Kidney (tissue), 14 donors: Measurements from ENCODE around the gene SAA4. TPM values are rescaled to one million over a fixed set of nuclear protein-coding genes. Genes with fewer than 3 reads are reported as not detected.
"Not testable (repeated sequence)": the region's sequence is repeated elsewhere in the genome, so short reads cannot be mapped to it uniquely, and the experiment has no call there.

ENCODE experiments used
- DNase-seq, 5 donors: peaks; one replicate each; pipeline ENCODE4 v3.0.0-alpha.2; 2013 to 2020
- FAIRE-seq: peaks from 2 replicates; lab custom pipeline; 2012; peaks lifted over from hg19 to GRCh38; lab: Jason Lieb, UNC
- H3K27ac ChIP-seq, 2 donors: one replicate each; pipeline ENCODE4 v1.7.0; 2013; ENCODE audit warnings: low read depth in 2 of 2, low read length in 2 of 2, inconsistent platforms in 1 of 2
- H3K27me3 ChIP-seq: one replicate; pipeline ENCODE4 v1.7.1; 2013; ENCODE audit warnings: low read length, inconsistent platforms; ENCODE audit not compliant: control insufficient read depth, insufficient read depth
- H3K36me3 ChIP-seq, 3 donors: one replicate each; pipeline versions ENCODE4 v1.7.0 to v1.7.1; 2013; ENCODE audit warnings: low read length in 3 of 3, control low read depth in 1 of 3, inconsistent platforms in 1 of 3; ENCODE audit not compliant: insufficient read depth in 3 of 3, control insufficient read depth in 2 of 3
- H3K4me1 ChIP-seq, 3 donors: one replicate each; pipeline versions ENCODE4 v1.7.0 to v1.7.1; 2013; ENCODE audit warnings: low read length in 3 of 3, inconsistent platforms in 1 of 3, low read depth in 1 of 3; ENCODE audit not compliant: control insufficient read depth in 2 of 3, insufficient read depth in 2 of 3
- H3K4me3 ChIP-seq, 3 donors: one replicate each; pipeline versions ENCODE4 v1.7.0 to v1.8.1; 2013; ENCODE audit warnings: low read length in 3 of 3, control low read depth in 1 of 3, inconsistent platforms in 1 of 3
- H3K9ac ChIP-seq, 3 donors: one replicate each; pipeline versions ENCODE4 v1.7.0 to v1.7.1; 2013; ENCODE audit warnings: low read length in 3 of 3, control low read depth in 1 of 3, inconsistent platforms in 1 of 3
- H3K9me3 ChIP-seq, 3 donors: one replicate each; pipeline versions ENCODE4 v1.7.0 to v1.7.1; 2013; ENCODE audit warnings: low read length in 3 of 3, control low read depth in 1 of 3, inconsistent platforms in 1 of 3; ENCODE audit not compliant: control insufficient read depth in 2 of 3, insufficient read depth in 1 of 3
- CTCF ChIP-seq: IDR thresholded peaks from 3 replicates; pipeline ENCODE4 v1.5.1; 2012; ENCODE audit warnings: mild to moderate bottlenecking, moderate library complexity, borderline replicate concordance; ENCODE audit not compliant: insufficient read depth; ENCODE audit errors: extremely low read depth
- intact Hi-C: fragments of 100-400 bp; cut with DNase I; formaldehyde crosslinking; loops from one replicate; pipeline ENCODE4 v1.11.1; 2022
- polyA plus RNA-seq: library from polyadenylated mRNA; stranded (reverse); fragments of 350-450 nt; fragmentation: Illumina TruSeq; extraction: RNeasy Lipid Tissue Mini Kit (QIAGEN cat#74804); gene quantifications from one replicate; pipeline ENCODE4 v1.2.3, GENCODE V29; 2014; ENCODE audit warnings: low read depth, low replicate concordance; ENCODE audit not compliant: insufficient read depth
- total RNA-seq: library from RNA; stranded (reverse); fragmentation: NEBNext Ultra II Directional; extraction: Animal tissue kit (Norgen Biotek cat#: 25700); gene quantifications from one replicate; pipeline ENCODE4 v1.2.1, GENCODE V29; 2021
- donor health status: control.
- donor health status: control.
- donor health status: control.
- donor health status: control.
- donor health status: control.
- donor health status: DM: yes; HTN: yes; CAD: no.
- donor health status: Normal renal cell carcinoma (clear cell type).

The SAA4 gene
- total and polyA plus RNA-seq, 2 donors from 2014 or later = 1.3 TPM; not detected in 1

- Histone ChIP-seq H3K27me3 (no peaks in the 10 kb centered on the region), H3K9ac (no peak overlapping the region), H3K4me1 (no peaks in the 10 kb centered on the region), H3K36me3 (no peaks in the 10 kb centered on the region), H3K9me3 (no peaks in the 10 kb centered on the region), H3K27ac (no peak overlapping the region), H3K4me3 (no peak overlapping the region)
- TF ChIP-seq CTCF = no peak
- FAIRE-seq (no peak), DNase-seq (no peak)
- intact Hi-C loops = no loop called here
Observed at GRCh38 chr11:18270102-18270501, 33.5 kb upstream of the SAA4 start.

GRCh38 chr11:18269252-18269651, 32.6 kb upstream of the SAA4 start:
- FAIRE-seq, H3K9ac ChIP-seq, intact Hi-C loops, H3K27ac ChIP-seq, H3K4me3 ChIP-seq, DNase-seq, H3K9me3 ChIP-seq, H3K4me1 ChIP-seq, H3K36me3 ChIP-seq, H3K27me3 ChIP-seq: not testable (repeated sequence)

GRCh38 chr11:18267335-18268133, 30.9 kb upstream of the SAA4 start:
- H3K9me3 ChIP-seq, H3K4me1 ChIP-seq, H3K27ac ChIP-seq, H3K4me3 ChIP-seq, H3K27me3 ChIP-seq, H3K36me3 ChIP-seq, FAIRE-seq, DNase-seq, intact Hi-C loops, H3K9ac ChIP-seq: not testable (repeated sequence)

- FAIRE-seq (no peak), DNase-seq (no peak)
- Histone ChIP-seq H3K4me1 (no peaks in the 10 kb centered on the region), H3K4me3 (no peak within 1 kb of the TSS), H3K36me3 (no peaks in the 10 kb centered on the region), H3K9me3 (no peaks in the 10 kb centered on the region), H3K27ac (no peak within 1 kb of the TSS), H3K27me3 (no peaks in the 10 kb centered on the region), H3K9ac (no peak within 1 kb of the TSS)
- TF ChIP-seq CTCF = no peak
- intact Hi-C loops = no loop called here
Observed at GRCh38 chr11:18265949-18266348, 29.3 kb upstream of the SAA4 start, which contains the start of gene SAA1. SAA1 (plus strand) TSS chr11:18266264; CDS start chr11:18266888, 624 bp downstream.
